ENCODE data around the gene TPD52L3.

The TPD52L3 gene

DNA sequence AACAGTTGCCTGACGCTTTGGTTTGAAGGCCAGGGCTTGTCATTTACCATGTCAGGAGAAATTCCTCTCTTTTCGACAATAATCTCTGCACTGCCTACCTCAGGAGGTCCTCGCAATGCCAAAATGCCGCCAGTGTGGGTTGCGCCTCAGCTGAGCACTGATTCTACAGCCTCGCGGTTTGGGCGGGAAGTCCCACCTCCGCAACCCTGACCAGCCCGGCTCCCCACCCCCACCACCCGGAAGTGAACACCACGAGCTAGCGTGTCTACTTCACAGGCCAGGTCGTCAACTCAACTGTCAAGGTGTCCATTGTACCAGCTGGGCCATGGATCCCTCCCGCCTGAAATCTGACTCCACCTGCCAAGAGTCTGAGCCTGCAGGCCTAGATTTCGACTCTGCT lies at the start of gene TPD52L3:
TSS of gene TPD52L3 (plus strand) at position 273 of the 400 bp plus-strand sequence. CDS start 221 bp downstream, outside the sequence.
- DNase-seq (ENCODE audit: low read depth), result no peak

DNA sequence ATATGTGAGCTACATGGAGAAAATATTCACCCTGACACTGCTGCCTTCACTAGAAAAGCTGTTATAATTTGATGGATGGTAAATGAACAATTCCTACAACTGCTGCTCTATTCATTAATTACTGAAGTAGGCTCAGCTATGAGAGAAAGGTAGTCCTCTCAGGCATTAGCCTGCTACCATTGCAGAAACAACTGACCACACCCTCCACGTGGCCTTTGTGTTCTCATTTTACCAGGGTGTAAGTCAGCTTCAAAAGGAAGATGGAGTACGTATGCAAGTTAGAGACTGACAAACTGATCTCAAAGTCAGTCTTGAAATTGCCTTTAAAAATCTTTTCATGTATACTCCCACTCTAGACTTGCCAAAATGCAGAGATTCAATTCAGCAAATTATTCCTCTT lies 26.3 kb upstream of the TPD52L3 start:
- no peak for DNase-seq (ENCODE audit: low read depth)

DNA sequence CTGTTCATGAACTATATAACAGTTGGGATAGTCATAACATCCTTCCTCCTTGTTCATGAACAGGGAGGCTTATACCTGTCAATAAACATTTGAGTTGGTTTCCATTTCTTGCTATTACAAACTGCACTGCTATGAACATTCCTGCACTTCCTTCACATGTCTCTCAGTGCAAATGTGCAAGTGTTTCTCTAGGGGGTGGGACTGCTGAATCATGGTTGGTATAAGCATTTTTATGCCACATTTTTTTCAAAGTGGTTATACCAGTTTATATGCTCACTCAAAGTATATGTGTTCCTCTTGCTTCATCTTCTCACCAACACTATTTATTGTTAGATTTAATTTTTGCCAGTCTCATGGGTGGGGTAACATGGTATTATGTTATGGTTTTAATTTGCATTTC lies 25.8 kb upstream of the TPD52L3 start:
- DNase-seq (ENCODE audit: low read depth), result no peak

DNA sequence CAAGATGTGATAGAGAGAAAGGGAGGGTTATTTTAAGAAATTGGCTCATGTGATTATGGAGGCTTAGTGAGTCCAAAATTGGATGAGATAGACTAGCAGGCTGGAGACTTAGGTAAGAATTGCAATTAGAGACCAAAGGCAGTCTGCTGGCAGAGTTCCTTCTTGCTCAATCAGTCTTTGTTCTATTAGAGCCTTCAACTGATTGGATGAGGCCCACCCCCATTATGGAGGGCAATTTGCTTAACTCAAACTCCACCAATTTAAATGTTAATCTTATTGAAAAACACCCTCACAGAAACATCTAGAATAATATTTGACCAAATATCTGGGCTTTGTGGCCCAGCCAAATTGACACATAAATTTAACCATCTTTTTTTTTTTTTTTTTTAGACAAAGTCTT lies 23.9 kb upstream of the TPD52L3 start:
- no peak for DNase-seq (ENCODE audit: low read depth)

DNA sequence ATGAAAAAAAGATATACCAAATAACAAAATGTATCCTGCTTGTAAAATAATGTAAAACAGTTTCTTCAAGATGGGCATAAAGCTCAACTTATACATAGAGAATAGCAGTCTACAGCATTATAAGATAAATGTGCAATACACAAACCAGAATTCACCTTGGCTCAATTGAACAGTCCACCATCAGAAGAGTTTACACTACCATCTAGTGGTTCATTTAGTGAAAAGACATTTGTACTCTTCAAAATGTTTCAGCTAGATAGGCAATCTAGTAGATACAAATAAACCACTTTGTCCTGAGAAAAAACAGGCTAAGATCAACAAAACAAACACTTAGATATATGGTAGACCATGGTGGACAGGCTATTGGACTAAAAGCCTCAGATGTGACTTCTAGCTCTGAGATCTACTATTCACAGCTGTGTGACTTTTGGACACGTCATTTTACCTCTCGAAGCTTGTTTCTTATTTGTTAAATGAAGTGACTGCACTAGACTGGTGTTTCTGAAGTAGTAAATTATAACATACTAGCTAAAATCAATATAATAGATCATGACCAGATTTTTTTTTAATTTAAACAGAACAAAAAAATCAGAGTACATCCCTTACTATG lies 22.1 kb upstream of the TPD52L3 start:
- no peak for DNase-seq (ENCODE audit: low read depth)

DNA sequence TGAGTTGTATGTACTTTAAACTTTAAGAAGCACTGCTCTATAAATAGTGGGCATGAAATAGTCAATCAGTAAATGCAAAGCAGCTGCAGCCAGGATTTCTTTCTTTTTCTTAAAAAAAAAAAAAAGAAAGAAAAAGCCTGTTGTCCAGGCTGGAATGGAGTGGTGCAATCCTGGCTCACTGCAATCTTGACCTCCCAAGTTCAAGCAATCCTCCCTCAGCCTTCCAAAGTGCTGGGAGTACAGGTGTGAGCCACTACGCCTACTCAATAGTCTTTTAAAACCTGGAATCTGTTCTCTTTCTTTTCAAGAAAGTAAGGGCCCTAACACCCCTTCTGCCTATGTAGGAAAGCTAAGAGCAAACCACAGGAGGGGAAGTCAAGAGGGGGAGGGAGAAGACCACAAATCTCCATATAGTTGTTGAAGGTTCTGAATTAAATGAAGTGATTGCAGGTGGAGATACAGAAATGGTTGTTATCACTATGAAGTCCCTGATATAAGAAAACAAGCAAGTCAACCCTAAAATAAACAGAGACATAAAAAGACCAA lies 20.6 kb upstream of the TPD52L3 start:
- DNase-seq (ENCODE audit: low read depth), result no peak

DNA sequence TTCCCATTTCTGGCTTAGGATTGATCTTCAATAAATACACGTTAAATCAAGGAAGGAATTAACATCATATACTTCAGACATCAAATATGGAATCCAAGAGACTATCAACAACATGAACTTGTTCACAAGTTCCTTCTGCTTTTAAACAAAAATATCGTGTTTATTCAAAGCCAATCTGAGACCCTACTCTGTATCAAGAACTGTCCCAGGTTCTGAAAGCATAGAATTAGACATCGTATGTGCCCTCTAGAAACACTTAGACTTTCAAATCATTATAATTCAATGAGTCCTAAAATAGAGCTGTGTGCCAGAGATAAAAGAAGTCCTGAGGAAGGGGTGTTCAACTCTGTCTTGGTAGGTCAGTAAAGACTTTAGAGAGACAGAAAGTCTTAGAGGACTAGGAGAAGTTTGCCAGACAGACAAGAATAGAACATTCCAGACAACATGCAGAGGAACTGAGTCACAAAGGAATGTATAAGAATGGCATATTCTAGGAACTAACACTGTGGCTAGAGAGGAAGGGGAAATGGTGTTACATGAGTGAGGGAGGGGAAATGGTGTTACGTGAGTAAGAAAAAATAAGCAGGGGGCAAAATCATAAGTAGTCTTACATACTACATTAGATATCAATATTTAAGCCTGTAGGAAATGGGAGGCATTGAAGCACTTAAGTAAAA lies 2.9 kb downstream of the TPD52L3 start:
- DNase-seq (ENCODE audit: low read depth), result no peak

DNA sequence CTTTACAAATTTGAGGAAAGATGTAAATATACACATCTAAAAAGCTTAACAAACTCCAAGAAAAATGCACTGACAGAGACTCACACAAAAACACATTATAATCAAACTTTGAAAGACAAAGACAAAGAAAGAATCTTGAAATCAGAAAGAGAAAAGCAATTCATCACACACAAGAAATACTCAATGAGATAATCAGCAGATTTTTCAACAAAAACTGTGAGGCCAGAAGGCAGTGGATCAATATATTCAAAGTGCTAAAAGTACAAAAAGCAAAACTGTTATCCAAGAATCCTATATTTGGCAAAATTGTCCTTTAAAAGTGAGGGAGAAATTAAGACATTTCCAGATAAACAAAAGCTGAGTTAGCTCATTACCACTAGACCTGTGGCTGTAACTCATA lies 6.1 kb downstream of the TPD52L3 start:
- DNase-seq (ENCODE audit: low read depth), result no peak

DNA sequence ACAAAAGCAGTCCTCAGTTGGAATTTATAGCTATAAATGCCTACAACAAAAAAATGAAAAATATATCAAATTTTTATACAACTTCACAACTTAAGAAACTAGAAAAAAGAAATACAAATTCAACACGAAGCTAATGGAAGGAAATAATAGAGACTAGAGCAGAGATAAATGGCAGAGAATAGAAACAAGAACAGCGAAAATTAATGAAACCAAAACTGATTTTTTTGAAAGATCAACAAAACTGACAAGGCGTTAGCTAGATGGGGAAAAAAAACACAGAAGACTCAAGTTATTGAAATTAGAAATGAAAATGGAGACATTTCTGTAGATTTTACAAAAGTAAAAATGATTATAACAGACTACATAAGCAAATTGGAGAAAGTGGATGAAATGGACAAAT lies 20.6 kb downstream of the TPD52L3 start:
- DNase-seq (ENCODE audit: low read depth), result no peak

DNA sequence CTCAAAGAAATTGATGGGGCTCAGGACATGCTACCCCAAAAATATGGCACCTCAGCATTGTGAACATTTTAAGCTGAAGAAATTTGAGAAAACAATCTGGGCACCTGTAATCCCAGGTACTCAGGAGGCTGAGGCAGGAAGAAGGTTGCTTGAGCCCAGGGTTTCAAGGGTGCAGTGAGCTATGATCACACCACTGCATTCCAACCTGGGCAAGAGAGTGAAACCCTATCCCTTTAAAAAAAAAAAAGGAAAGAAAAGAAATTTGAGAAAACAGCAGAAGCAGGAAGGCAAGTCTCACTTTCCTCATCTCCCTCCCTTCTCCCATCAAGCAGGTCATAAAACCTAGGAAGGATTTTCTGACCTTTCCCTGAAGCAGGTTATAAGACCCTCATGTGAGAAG lies 23.6 kb downstream of the TPD52L3 start:
- no peak for DNase-seq (ENCODE audit: low read depth)

DNA sequence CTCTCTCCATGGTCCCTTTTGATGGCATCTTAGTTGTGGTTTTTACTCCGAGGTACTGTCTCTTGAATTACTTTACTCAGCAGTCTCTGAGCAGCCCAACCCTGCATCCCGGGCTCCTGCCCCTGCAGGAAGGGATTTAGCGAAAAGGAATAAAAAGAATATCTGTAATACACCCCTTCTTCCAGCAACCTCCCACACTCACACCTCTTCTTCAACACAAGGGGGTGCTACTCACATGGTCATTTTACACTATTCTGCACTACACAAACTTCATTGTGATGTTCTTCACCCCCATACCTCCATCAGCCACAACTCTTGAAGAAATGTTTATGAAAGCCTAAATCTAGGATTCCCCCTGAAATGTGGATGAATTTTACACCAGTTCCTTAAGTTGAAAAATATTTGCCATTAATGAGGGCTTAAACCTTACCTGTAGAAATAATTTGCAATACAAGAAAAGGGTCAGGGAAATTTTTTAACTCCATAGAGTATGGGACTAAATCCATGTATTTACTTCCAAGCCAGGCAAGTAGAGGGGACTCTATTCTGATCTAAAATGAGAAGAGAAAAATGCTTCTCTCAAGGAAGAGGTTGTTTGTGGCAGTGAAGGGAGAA lies 26.0 kb downstream of the TPD52L3 start:
- DNase-seq (ENCODE audit: low read depth), result no peak

DNA sequence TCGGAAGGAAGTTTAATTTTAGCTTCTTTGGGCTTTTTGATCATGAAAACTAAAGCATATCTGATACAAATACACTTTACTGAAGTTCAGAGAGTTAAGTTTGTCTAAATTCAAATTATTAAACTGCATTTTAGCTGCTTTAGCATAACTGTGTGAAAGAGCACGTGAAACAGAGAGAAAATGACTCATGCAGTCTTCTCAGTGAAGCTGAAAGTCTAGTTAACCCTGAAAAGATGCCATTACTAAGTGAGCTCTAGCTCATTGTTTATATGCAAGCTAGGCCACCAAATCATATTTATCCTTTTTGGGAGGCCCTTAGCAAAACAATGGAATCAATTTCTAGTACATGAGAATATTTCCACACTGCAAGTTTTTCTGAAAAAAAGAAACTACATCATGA lies 27.6 kb downstream of the TPD52L3 start:
- no peak for DNase-seq (ENCODE audit: low read depth)

DNA sequence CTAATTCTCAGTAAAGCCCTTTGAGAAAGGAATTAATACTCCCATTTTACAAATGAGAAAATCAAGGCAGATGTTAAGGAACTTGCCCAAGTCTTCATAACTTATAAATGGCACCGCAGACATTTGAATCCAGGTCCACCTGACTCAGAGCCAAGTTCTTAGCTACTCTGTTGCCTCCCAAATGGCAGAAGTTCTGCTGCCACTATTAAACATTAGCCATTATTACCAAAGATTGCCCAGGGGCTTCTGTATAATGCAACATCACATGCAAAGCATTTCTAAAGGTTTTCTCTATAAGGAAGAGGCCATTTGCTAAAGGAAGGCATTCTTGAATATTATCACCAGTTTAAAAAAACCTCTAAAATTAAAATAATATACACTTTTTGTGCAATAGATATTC lies 28.3 kb downstream of the TPD52L3 start:
- no peak for DNase-seq (ENCODE audit: low read depth)

DNA sequence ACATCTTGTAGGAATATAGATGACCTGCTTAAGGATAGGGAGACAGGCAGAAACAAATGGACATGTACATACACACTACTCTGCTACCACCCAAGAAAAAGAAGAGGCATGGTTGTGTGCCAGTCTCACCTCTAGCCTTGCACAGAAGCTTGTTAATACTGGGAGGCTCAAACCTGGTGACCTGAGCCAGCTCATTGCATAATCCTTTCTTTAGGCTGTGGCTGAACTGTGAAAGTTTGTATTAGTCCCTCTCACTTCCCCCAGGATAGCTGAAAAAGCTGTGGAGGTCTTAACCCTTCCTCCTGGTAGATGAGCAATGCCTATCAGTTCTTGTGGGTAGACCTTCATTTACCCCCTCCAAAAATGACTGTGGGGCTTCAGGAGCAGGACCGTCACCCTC lies 28.7 kb downstream of the TPD52L3 start:
- no peak for DNase-seq (ENCODE audit: low read depth)

DNA sequence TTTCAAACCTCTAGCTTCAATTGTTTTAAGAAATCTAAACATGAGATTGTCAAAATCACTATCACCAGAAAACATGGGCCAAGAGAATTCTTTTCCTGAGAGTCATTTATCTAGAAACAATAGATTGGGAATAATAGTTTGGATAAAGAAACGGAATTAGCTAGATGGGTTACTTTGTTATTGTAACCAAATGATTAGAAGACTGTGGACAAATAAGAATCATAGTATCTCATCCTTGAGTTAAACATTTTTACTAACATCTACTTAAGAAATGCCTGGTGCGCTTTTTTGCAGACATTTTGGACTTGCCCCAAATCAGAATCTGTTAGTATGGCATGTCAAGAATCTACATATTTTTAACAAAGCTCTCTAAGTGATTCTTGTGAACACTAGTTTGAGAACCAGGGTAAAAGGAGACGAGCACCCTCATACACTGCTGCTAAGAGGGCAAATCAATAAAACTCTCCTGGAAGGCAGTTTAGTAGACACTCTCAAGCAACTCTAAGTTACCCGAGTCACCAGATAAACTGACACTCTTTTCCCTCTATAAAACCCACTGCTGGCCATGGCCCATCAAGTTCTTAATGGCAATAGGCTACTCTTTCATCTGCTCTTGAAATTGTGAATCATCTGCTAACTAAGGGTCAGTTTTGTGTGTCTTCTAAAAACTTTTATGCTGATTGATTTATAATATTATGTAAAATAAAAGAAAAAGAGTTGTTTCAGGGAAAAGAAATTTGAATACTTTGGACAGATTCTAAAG lies 39.1 kb downstream of the TPD52L3 start:
- no peak for DNase-seq (ENCODE audit: low read depth)

DNA sequence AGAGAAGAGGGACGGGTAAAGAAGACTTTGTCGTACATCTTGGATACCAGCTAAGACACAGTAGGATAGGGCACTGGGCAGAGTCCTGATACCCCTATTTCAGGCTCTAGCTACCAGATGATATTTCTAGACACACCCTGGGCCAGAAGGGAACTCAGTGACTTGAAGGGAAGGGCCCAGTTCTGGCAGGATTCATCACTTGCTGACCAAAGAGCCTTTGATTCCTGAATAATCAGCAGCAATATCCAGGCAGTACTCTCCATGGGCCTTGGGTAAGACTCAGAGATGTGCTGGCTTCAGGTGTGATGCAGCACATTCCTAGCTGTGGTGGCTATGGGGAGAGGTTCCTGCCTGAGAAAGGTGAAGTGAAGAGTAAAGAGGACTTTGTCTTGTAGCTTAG lies 40.7 kb downstream of the TPD52L3 start:
- DNase-seq (ENCODE audit: low read depth), result no peak

All from stimulated activated CD8-positive, alpha-beta memory T cell treated with anti-CD3 and anti-CD28 coated beads, Interleukin-15, amount 100 ng/mL, for 24 hours (primary cell).